PFSK-1 (cell line): ENCODE results near the gene TRABD2A.

Experiments used
- POLR2AphosphoS5 ChIP-seq: IDR thresholded peaks from 2 replicates; pipeline ENCODE4 v1.6.1; 2012; ENCODE audit warnings: low read depth, mild to moderate bottlenecking, control low read depth, low read length, moderate library complexity
- SIN3A ChIP-seq: IDR thresholded peaks from 2 replicates; pipeline ENCODE4 v1.6.1; 2012; ENCODE audit warnings: mild to moderate bottlenecking, low read length, moderate library complexity, borderline replicate concordance; ENCODE audit not compliant: insufficient read depth
- TF ChIP-seq, protein P1 (sequence below), 2 experiments: IDR thresholded peaks; 2 replicates each; pipeline versions ENCODE4 v1.6.1 to v1.8.0; 2011 to 2012; ENCODE audit warnings: low read depth in 2 of 2, low read length in 2 of 2, control low read depth in 1 of 2, inconsistent platforms in 1 of 2, mild to moderate bottlenecking in 1 of 2, moderate library complexity in 1 of 2; ENCODE audit not compliant: insufficient read depth in 1 of 2

GRCh38 chr2:84900971-84901370 is 20.1 kb upstream of the TRABD2A start:
- TF ChIP-seq POLR2AphosphoS5 (no peak), SIN3A (no peak)
- TF ChIP-seq, protein P1, sequence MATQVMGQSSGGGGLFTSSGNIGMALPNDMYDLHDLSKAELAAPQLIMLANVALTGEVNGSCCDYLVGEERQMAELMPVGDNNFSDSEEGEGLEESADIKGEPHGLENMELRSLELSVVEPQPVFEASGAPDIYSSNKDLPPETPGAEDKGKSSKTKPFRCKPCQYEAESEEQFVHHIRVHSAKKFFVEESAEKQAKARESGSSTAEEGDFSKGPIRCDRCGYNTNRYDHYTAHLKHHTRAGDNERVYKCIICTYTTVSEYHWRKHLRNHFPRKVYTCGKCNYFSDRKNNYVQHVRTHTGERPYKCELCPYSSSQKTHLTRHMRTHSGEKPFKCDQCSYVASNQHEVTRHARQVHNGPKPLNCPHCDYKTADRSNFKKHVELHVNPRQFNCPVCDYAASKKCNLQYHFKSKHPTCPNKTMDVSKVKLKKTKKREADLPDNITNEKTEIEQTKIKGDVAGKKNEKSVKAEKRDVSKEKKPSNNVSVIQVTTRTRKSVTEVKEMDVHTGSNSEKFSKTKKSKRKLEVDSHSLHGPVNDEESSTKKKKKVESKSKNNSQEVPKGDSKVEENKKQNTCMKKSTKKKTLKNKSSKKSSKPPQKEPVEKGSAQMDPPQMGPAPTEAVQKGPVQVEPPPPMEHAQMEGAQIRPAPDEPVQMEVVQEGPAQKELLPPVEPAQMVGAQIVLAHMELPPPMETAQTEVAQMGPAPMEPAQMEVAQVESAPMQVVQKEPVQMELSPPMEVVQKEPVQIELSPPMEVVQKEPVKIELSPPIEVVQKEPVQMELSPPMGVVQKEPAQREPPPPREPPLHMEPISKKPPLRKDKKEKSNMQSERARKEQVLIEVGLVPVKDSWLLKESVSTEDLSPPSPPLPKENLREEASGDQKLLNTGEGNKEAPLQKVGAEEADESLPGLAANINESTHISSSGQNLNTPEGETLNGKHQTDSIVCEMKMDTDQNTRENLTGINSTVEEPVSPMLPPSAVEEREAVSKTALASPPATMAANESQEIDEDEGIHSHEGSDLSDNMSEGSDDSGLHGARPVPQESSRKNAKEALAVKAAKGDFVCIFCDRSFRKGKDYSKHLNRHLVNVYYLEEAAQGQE (IDR thresholded peaks at IDR 0.05; ENCODE audit: insufficient read depth in 1 of 2, low read depth in 2 of 2, low read length in 2 of 2), result no peak
